Measurements from ENCODE around the gene LSAMP.

GRCh38 chr3:115960799-115961198, 484.5 kb downstream of the LSAMP start:
- no peak for TF ChIP-seq CTCF (conservative IDR thresholded peaks at IDR 0.05; ENCODE audit: low read depth, low read length)
- TF ChIP-seq SMC3 (IDR thresholded peaks at IDR 0.05; ENCODE audit: low read depth, low read length): no peak
- no peak for TF ChIP-seq FOS (IDR thresholded peaks at IDR 0.05; ENCODE audit: low read depth, low read length)
- no peak for TF ChIP-seq POLR2A (IDR thresholded peaks at IDR 0.05; ENCODE audit: low read depth, low read length)
